Measurements from ENCODE around the gene LRRC42. TPM values are rescaled to one million over a fixed set of nuclear protein-coding genes. Genes with fewer than 3 reads are reported as not detected.

Gene LRRC42
- total RNA-seq, 2 donors from 2014 or later: 14.2 to 17.9 TPM

DNA sequence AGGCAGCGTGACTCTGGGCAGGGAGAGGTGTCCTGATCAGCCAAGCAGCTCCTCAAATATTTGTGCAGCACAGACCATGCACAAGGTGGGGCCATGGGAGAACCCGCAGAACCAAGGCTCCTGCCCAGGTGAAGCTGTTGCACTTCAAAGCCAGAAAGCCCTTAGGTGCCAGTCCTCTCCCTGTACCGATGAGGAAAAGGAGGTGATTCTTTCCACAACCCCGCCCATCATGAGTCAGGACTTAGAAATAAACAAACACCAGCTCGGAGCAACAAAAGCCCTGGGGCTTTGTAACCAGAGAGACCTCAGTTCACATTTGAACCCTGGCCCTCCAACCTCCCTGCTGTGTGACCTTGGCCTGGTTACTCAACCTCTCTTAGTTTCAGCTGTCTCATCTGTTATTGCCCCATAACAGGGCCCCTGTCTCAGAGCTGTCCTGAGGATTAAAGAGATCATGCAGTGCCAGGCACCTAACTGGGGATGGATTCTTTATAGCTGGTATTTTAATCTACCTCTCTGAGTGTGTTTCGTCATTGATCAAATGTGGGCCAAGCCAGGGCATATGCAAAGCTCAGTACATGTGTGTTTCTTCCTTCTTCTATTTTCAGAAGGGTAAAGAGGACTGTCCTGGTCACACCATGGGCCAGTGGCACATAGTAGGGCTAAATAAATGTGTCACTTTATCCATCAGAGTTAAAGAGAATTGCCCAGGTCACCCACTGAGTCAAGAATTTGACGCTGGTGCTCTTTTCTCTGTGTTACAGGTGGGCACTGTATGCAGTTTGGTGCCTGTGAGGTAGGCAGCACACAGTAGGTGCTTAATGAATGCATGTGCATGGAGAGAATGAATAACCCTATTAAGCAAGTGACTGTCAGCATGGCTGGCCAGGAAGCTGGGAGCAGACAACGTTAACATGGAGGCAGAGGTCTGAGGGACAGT, 70.5 kb downstream of the LRRC42 start:
- no peak for DNase-seq (ENCODE audit: low spot score)
- intact Hi-C loops (cut with DNase I): no loop called here

Other genes with a start within 250 kb of the LRRC42 start
- 1 to 10 TPM in 1 of 2 donors, under 1 TPM in 1; 0.74 to 1.7 TPM for gene GLIS1, start 207.2 kb upstream of the LRRC42 start, total RNA-seq
- gene NDC1, start 108.1 kb upstream of the LRRC42 start, total RNA-seq: 1 to 10 TPM; 6.0 to 6.9 TPM
- 10 to 100 TPM; 13.8 to 15.1 TPM for gene YIPF1, start 56.6 kb upstream of the LRRC42 start, total RNA-seq
- not detected for gene DIO1, start 52.2 kb upstream of the LRRC42 start, total RNA-seq
- 10 to 100 TPM; 22.5 to 23.7 TPM for gene IFT25, start 651 bp upstream of the LRRC42 start, total RNA-seq
- gene LDLRAD1, start 71.8 kb downstream of the LRRC42 start, total RNA-seq: not detected
- gene TMEM59, start 106.9 kb downstream of the LRRC42 start, total RNA-seq: 100 to 1,000 TPM; 248 to 383 TPM
- gene TCEANC2, start 107.3 kb downstream of the LRRC42 start, total RNA-seq: 1 to 10 TPM; 4.4 to 5.7 TPM
- gene CDCP2, start 206.7 kb downstream of the LRRC42 start, total RNA-seq: under 1 TPM; 0.51 to 0.86 TPM

Measured in posterior vena cava (tissue), 2 donors.